MM.1S (cell line): Measurements from ENCODE around the gene TCP11.

Experiments used
- EZH2 ChIP-seq: fragments of 300-600 bp; sonication (generic); optimal IDR thresholded peaks from 2 replicates; pipeline ENCODE3; 2017; ENCODE audit warnings: low read depth, mild to moderate bottlenecking, antibody characterized with exemption, low read length, mixed read lengths
- EZH2phosphoT487 ChIP-seq: fragments of 300-600 bp; sonication (generic); IDR thresholded peaks from 2 replicates; pipeline ENCODE4 v1.6.1; 2018; ENCODE audit warnings: antibody characterized with exemption, low read length
- TF ChIP-seq, protein P1 (sequence below): fragments of 300-600 bp; sonication (generic); IDR thresholded peaks from 2 replicates; pipeline ENCODE4 v1.5.1; 2016; ENCODE audit warnings: antibody characterized with exemption, low read length, mixed read lengths

DNA sequence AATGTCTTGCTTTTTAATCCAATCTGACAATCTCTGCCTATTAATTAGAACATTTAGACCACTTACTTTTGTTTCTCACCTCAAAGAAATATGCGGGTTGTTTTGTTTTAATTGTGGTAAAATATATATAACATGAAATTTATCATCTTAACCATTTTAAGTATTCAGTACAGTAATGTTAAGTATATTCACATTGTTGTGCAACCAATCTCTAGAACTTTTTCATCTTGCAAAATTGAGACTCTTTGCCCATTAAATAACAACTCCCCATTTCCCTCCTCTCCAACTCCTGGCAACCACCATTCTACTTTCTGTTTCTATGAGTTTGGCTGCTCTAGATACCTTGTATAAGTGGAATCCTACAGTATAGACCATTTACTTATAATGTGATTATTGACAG is 13.8 kb upstream of the TCP11 start:
- TF ChIP-seq, protein P1, sequence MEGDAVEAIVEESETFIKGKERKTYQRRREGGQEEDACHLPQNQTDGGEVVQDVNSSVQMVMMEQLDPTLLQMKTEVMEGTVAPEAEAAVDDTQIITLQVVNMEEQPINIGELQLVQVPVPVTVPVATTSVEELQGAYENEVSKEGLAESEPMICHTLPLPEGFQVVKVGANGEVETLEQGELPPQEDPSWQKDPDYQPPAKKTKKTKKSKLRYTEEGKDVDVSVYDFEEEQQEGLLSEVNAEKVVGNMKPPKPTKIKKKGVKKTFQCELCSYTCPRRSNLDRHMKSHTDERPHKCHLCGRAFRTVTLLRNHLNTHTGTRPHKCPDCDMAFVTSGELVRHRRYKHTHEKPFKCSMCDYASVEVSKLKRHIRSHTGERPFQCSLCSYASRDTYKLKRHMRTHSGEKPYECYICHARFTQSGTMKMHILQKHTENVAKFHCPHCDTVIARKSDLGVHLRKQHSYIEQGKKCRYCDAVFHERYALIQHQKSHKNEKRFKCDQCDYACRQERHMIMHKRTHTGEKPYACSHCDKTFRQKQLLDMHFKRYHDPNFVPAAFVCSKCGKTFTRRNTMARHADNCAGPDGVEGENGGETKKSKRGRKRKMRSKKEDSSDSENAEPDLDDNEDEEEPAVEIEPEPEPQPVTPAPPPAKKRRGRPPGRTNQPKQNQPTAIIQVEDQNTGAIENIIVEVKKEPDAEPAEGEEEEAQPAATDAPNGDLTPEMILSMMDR: no peak
- no peak for TF ChIP-seq EZH2
- no peak for TF ChIP-seq EZH2phosphoT487
